Neural progenitor cell (in vitro differentiated cells): ENCODE results near the gene OR13C5.

Experiments
- CTCF ChIP-seq: fragments of 200-600 bp; sonication (generic); IDR thresholded peaks from 2 replicates; pipeline ENCODE4 v1.5.1; 2017; ENCODE audit warnings: antibody characterized with exemption, mild to moderate bottlenecking
- EZH2 ChIP-seq: fragments of 200-600 bp; sonication (generic); IDR thresholded peaks from 2 replicates; pipeline ENCODE4 v1.6.1; 2017; ENCODE audit warnings: antibody characterized with exemption, mild to moderate bottlenecking, moderate library complexity

GRCh38 chr9:104577263-104577662, 21.9 kb downstream of the OR13C5 start:
- TF ChIP-seq CTCF = no peak
- no peak for TF ChIP-seq EZH2
